ENCODE results near the gene SNTG2. TPM values are rescaled to one million over a fixed set of nuclear protein-coding genes. Genes with fewer than 3 reads are reported as not detected.

The SNTG2 gene
- total RNA-seq, 1 experiment from 2014 or later = not detected

GRCh38 chr2:1203772-1204171, 253.1 kb downstream of the SNTG2 start:
- CTCF ChIA-PET = no interaction called here
- Mint-ChIP-seq H3K36me3 (ENCODE audit: insufficient read depth, unreplicated experiment) (no peaks in the 10 kb centered on the region), H3K9me3 (ENCODE audit: unreplicated experiment) (peaks cover 25% of the 10 kb centered on the region), H3K4me3 (ENCODE audit: unreplicated experiment) (no peak overlapping the region), H3K4me1 (ENCODE audit: low read depth, unreplicated experiment) (no peaks in the 10 kb centered on the region), H3K27me3 (ENCODE audit: insufficient read depth, unreplicated experiment) (peaks cover 4% of the 10 kb centered on the region), H3K27ac (ENCODE audit: unreplicated experiment) (no peak overlapping the region)
- intact Hi-C loops (cut with micrococcal nuclease; ENCODE audit: unreplicated experiment) = no loop called here
- Histone ChIP-seq H3K4me3 (ENCODE audit: low read depth, low read length) (no peak overlapping the region), H3K36me3 (ENCODE audit: control insufficient read depth, insufficient read depth, low read length) (no peaks in the 10 kb centered on the region), H3K4me1 (no peaks in the 10 kb centered on the region), H3K9me3 (no peaks in the 10 kb centered on the region), H3K27me3 (replicated peaks; ENCODE audit: control insufficient read depth, insufficient read depth, low read length) (no peaks in the 10 kb centered on the region)
- BruUV-seq (replicated peaks) = no TSS peak
- DNase-seq = no peak
- POLR2A ChIA-PET = no interaction called here
- TF ChIP-seq CTCF (IDR thresholded peaks at IDR 0.05; ENCODE audit: insufficient read depth in 1 of 2, low read depth in 1 of 2, low read length in 1 of 2, severe bottlenecking in 1 of 2, unreplicated experiment in 1 of 2) = no peak

- no peaks in the 10 kb centered on the region for H3K4me1 ChIP-seq
- H3K9me3 ChIP-seq = no peaks in the 10 kb centered on the region
- BruUV-seq (replicated peaks) = no TSS peak
- no peaks in the 10 kb centered on the region for H3K36me3 ChIP-seq (ENCODE audit: control insufficient read depth, insufficient read depth, low read length)
- no peaks in the 10 kb centered on the region for H3K27me3 ChIP-seq (replicated peaks; ENCODE audit: control insufficient read depth, insufficient read depth, low read length)
- H3K27me3 Mint-ChIP-seq (ENCODE audit: insufficient read depth, unreplicated experiment) = peaks cover 6% of the 10 kb centered on the region
- ChIA-PET POLR2A (no interaction called here), CTCF (no interaction called here)
- intact Hi-C loops (cut with micrococcal nuclease; ENCODE audit: unreplicated experiment) = no loop called here
- no peaks in the 10 kb centered on the region for H3K36me3 Mint-ChIP-seq (ENCODE audit: insufficient read depth, unreplicated experiment)
- DNase-seq = no peak
- H3K9me3 Mint-ChIP-seq (ENCODE audit: unreplicated experiment) = peaks cover 23% of the 10 kb centered on the region
- no peak overlapping the region for H3K27ac Mint-ChIP-seq (ENCODE audit: unreplicated experiment)
- no peaks in the 10 kb centered on the region for H3K4me1 Mint-ChIP-seq (ENCODE audit: low read depth, unreplicated experiment)
- no peak for TF ChIP-seq CTCF (IDR thresholded peaks at IDR 0.05; ENCODE audit: insufficient read depth in 1 of 2, low read depth in 1 of 2, low read length in 1 of 2, severe bottlenecking in 1 of 2, unreplicated experiment in 1 of 2)
- no peak overlapping the region for H3K4me3 ChIP-seq (ENCODE audit: low read depth, low read length)
- H3K4me3 Mint-ChIP-seq (ENCODE audit: unreplicated experiment) = no peak overlapping the region
These were observed 255.2 kb downstream of the SNTG2 start for GRCh38 chr2:1205853-1206252.

- no peak for TF ChIP-seq CTCF (IDR thresholded peaks at IDR 0.05; ENCODE audit: insufficient read depth in 1 of 2, low read depth in 1 of 2, low read length in 1 of 2, severe bottlenecking in 1 of 2, unreplicated experiment in 1 of 2)
- no peak overlapping the region for H3K4me3 ChIP-seq (ENCODE audit: low read depth, low read length)
- ChIA-PET POLR2A (no interaction called here), CTCF (no interaction called here)
- H3K27ac Mint-ChIP-seq (ENCODE audit: unreplicated experiment) = no peak overlapping the region
- no peaks in the 10 kb centered on the region for H3K36me3 ChIP-seq (ENCODE audit: control insufficient read depth, insufficient read depth, low read length)
- no peak overlapping the region for H3K4me3 Mint-ChIP-seq (ENCODE audit: unreplicated experiment)
- H3K9me3 ChIP-seq = 0 out of 2 replicates have a peak, but pooled peaks cover 3% of the 10 kb centered on the region
- no peaks in the 10 kb centered on the region for H3K4me1 Mint-ChIP-seq (ENCODE audit: low read depth, unreplicated experiment)
- H3K27me3 Mint-ChIP-seq (ENCODE audit: insufficient read depth, unreplicated experiment) = peaks cover 6% of the 10 kb centered on the region
- peaks cover 18% of the 10 kb centered on the region for H3K9me3 Mint-ChIP-seq (ENCODE audit: unreplicated experiment)
- no peak for DNase-seq
- no peaks in the 10 kb centered on the region for H3K36me3 Mint-ChIP-seq (ENCODE audit: insufficient read depth, unreplicated experiment)
- H3K27me3 ChIP-seq (replicated peaks; ENCODE audit: control insufficient read depth, insufficient read depth, low read length) = no peaks in the 10 kb centered on the region
- intact Hi-C loops (cut with micrococcal nuclease; ENCODE audit: unreplicated experiment) = no loop called here
- no TSS peak for BruUV-seq (replicated peaks)
- H3K4me1 ChIP-seq = no peaks in the 10 kb centered on the region
These were observed 257.4 kb downstream of the SNTG2 start for GRCh38 chr2:1207962-1208510.
